ENCODE results near the gene FEM1B.

FEM1B gene

GRCh38 chr15:68335655-68336054 is 58.1 kb downstream of the FEM1B start:
- H3K27ac ChIP-seq, result no peak overlapping the region
- TF ChIP-seq, protein P1, sequence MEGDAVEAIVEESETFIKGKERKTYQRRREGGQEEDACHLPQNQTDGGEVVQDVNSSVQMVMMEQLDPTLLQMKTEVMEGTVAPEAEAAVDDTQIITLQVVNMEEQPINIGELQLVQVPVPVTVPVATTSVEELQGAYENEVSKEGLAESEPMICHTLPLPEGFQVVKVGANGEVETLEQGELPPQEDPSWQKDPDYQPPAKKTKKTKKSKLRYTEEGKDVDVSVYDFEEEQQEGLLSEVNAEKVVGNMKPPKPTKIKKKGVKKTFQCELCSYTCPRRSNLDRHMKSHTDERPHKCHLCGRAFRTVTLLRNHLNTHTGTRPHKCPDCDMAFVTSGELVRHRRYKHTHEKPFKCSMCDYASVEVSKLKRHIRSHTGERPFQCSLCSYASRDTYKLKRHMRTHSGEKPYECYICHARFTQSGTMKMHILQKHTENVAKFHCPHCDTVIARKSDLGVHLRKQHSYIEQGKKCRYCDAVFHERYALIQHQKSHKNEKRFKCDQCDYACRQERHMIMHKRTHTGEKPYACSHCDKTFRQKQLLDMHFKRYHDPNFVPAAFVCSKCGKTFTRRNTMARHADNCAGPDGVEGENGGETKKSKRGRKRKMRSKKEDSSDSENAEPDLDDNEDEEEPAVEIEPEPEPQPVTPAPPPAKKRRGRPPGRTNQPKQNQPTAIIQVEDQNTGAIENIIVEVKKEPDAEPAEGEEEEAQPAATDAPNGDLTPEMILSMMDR (IDR thresholded peaks at IDR 0.05), result no peak
- TF ChIP-seq ZFX (IDR thresholded peaks at IDR 0.05; ENCODE audit: borderline replicate concordance), result no peak

GRCh38 chr15:68336516-68336915 is 59.0 kb downstream of the FEM1B start:
- TF ChIP-seq ZFX (IDR thresholded peaks at IDR 0.05; ENCODE audit: borderline replicate concordance), result no peak
- TF ChIP-seq, protein P1 (IDR thresholded peaks at IDR 0.05), result no peak
- H3K27ac ChIP-seq, result no peak overlapping the region

- no peak overlapping the region for H3K27ac ChIP-seq
- TF ChIP-seq ZFX (IDR thresholded peaks at IDR 0.05; ENCODE audit: borderline replicate concordance), result no peak
These were observed 60.3 kb downstream of the FEM1B start for GRCh38 chr15:68337826-68338225.

DNA sequence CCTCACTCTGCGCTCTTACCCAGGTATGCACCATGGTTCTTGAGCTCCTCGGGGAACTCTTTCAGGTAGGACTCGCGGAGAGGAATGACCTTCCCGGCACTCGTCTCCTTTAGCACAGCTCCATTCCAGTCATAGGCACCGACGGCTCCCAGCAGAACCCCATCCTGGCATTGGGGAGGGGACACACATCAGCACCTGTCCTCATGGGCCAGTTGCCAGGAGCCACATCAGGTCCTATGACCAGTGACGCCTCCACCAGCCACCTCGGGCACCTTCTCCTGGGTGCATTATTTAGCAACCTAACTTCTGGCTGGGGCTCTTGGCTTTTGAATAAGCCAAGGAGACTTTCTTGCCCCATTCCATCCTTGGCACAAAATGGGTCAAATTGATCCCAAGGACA is 61.9 kb downstream of the FEM1B start:
- H3K27ac ChIP-seq, result no peak overlapping the region
- no peak for TF ChIP-seq ZFX (IDR thresholded peaks at IDR 0.05; ENCODE audit: borderline replicate concordance)
- TF ChIP-seq, protein P1 (IDR thresholded peaks at IDR 0.05), result no peak

- TF ChIP-seq, protein P1 (IDR thresholded peaks at IDR 0.05), result no peak
- H3K27ac ChIP-seq, result no peak overlapping the region
These were observed 63.5 kb downstream of the FEM1B start for GRCh38 chr15:68340726-68341671.

DNA sequence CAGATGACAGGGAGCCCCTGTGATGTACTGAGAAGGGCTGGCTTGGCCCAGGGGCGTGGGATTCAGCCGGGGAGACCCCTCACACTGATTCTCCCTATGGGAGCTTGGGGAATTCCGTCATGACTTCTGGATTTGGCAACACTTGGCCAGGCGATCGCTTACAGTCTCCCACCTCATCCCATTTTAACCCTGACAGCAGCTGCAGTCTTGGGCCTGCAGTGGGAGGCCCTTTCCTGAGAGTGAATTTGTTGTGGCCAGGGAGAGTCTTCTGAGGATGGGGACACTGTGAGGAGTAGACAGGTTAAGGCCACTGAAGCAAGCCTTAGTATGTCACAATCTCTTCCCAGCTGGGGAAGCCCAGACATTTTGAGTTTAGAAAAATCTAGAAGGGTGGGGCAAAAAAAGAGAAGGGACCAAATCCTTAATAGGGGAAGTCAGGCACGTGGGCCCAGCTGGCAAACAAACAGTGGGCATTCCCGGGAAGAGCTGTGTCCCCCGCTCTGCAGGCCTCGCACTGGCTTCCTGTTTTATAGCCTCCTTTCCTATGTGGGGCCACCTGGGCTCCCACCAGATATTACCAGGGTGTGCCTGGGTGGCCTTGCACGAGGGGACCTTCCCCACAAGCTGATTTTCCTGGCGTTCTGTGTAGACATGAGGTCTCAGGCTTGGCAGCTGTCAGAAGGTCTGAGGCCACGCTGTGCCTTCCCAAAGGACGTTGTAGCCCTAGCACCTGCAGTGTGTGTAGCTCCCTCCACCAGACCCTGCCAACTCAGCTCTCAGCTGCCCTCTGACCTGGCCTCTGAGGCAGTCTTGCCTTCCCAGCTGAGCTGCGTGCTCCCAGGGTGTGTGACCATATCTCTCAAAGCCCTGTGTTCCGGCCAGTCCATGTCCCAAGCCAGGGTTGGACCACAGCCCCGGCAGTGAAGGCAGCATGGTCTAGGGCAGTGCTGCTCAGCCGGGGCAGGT is 64.5 kb downstream of the FEM1B start:
- H3K27ac ChIP-seq, result no peak overlapping the region
- TF ChIP-seq, protein P1 (IDR thresholded peaks at IDR 0.05), result no peak
- no peak for TF ChIP-seq ZFX (IDR thresholded peaks at IDR 0.05; ENCODE audit: borderline replicate concordance)

DNA sequence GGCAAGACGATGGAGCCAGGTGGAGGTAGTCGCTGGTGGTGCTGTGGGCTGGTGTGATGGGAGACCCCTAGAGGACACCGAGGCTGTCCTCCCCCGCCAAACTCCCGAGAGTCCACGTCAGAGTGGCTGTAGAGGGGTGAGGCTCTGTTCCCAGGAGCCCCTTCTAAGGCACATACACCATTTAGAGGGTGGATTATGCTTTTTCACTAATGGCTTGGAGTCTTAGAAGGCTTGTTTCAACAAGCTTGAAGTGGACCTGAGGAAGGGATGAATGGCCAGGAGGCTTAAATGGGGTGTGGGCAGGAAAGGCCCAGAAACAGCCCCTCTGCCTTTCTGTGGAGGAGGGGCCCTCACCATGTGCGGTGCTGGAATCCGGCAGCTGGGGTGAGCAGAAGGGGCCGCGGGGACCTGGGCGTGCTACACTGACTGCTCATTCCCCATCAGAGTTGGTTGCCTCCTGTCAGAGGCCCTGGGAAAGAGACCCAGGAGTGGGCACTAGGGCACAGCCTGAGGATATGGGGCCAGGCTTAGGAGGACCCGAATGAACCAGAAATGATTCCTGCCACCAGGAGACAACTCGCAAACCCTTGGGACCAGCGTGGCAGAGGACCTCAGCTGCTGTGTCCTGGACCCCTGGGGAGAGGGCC is 66.2 kb downstream of the FEM1B start:
- H3K27ac ChIP-seq, result no peak overlapping the region
- TF ChIP-seq ZFX (IDR thresholded peaks at IDR 0.05; ENCODE audit: borderline replicate concordance), result no peak
- TF ChIP-seq, protein P1 (IDR thresholded peaks at IDR 0.05), result no peak

Measured in 22Rv1 (cell line).